Testis (tissue), 2 donors: ENCODE results near the gene CFB.

Source experiments
- CTCF ChIP-seq, 3 experiments: fragments of 450-650 bp in 2 of 3; fragments of 200-600 bp in 1 of 3; sonication (generic) in 1 of 3; IDR thresholded peaks; one replicate each; pipeline ENCODE4 v1.5.1; 2016 to 2019; ENCODE audit warnings: antibody characterized with exemption in 3 of 3, mild to moderate bottlenecking in 2 of 3, moderate library complexity in 1 of 3
- POLR2A ChIP-seq: fragments of 450-650 bp; IDR thresholded peaks from one replicate; pipeline ENCODE4 v1.6.1; 2017; ENCODE audit warnings: antibody characterized with exemption, mild to moderate bottlenecking, moderate library complexity

- no peak for TF ChIP-seq CTCF (IDR thresholded peaks at IDR 0.05)
- TF ChIP-seq POLR2A: no peak
Measured at GRCh38 chr6:31898383-31899011, 47.4 kb upstream of the CFB start.
